Thoracic aorta (tissue), 2 donors: Measurements from ENCODE around the gene AP3M1. TPM values are rescaled to one million over a fixed set of nuclear protein-coding genes. Genes with fewer than 3 reads are reported as not detected.

Source experiments
- ATAC-seq: fragments of 150-250 bp; one replicate; pipeline ENCODE4 v1.8.0; 2017; ENCODE audit warnings: low read depth; ENCODE audit not compliant: insufficient number of reproducible peaks, low FRiP score
- DNase-seq: peaks from one replicate; pipeline ENCODE4 v3.0.0-alpha.2; 2020; ENCODE audit warnings: low spot score
- H3K27ac ChIP-seq, 2 donors: fragments of 200-600 bp; sonication (generic); 1 replicate in 1 of 2; 2 replicates in 1 of 2; pipeline ENCODE4 v1.5.1; 2016; ENCODE audit warnings: mild to moderate bottlenecking in 2 of 2, moderate library complexity in 2 of 2
- H3K27me3 ChIP-seq: fragments of 200-600 bp; sonication (generic); replicated peaks from 2 replicates; pipeline ENCODE4 v1.6.0; 2016; ENCODE audit warnings: mild to moderate bottlenecking; ENCODE audit not compliant: insufficient read depth
- H3K36me3 ChIP-seq: fragments of 200-600 bp; sonication (generic); one replicate; pipeline ENCODE4 v1.5.1; 2016
- H3K4me1 ChIP-seq, 2 donors: fragments of 200-600 bp; sonication (generic); 1 replicate in 1 of 2; 2 replicates in 1 of 2; pipeline versions ENCODE4 v1.5.1 to v1.6.0; 2016; ENCODE audit warnings: low read depth in 2 of 2, mild to moderate bottlenecking in 1 of 2; ENCODE audit not compliant: control insufficient read depth in 1 of 2
- H3K4me3 ChIP-seq: fragments of 200-600 bp; sonication (generic); 2 replicates; pipeline ENCODE4 v1.5.1; 2016; ENCODE audit warnings: mild to moderate bottlenecking
- H3K9me3 ChIP-seq: fragments of 200-600 bp; sonication (generic); 2 replicates; pipeline ENCODE4 v1.5.1; 2016
- CTCF ChIP-seq: fragments of 200-600 bp; sonication (generic); IDR thresholded peaks from one replicate; pipeline ENCODE4 v1.5.1; 2019; ENCODE audit warnings: antibody characterized with exemption
- total RNA-seq, 2 donors: library from RNA; depleted of rRNA; stranded (reverse); fragments of >200 nt; gene quantifications; one replicate each; pipeline versions ENCODE4 v1.1.0 to v1.2.3, GENCODE V29; 2016

Gene AP3M1
- 10 to 100 TPM; 22.7 to 29.3 TPM for total RNA-seq

- Histone ChIP-seq H3K27me3 (no peaks in the 10 kb centered on the region), H3K27ac (peak within 1 kb of the TSS; percentile 83 to 89), H3K4me3 (peak within 1 kb of the TSS; percentile 92), H3K4me1 (peaks cover 31 to 44% of the 10 kb centered on the region in 2 donors), H3K9me3 (no peaks in the 10 kb centered on the region), H3K36me3 (no peaks in the 10 kb centered on the region)
- ATAC-seq = peak; percentile 62
- TF ChIP-seq CTCF = no peak
- peak; percentile 55 for DNase-seq
Observed at GRCh38 chr10:74150204-74150989, at the start of gene AP3M1. AP3M1 (minus strand) TSS chr10:74150828; CDS start chr10:74138379, 12,449 bp downstream.

GRCh38 chr10:74199315-74199714 lies 48.7 kb upstream of the AP3M1 start:
- no peaks in the 10 kb centered on the region for H3K27me3 ChIP-seq
- no peak for TF ChIP-seq CTCF
- no peak overlapping the region for H3K4me3 ChIP-seq
- no peaks in the 10 kb centered on the region for H3K9me3 ChIP-seq
- ATAC-seq = no peak
- DNase-seq = no peak
- no peak overlapping the region for H3K27ac ChIP-seq
- H3K36me3 ChIP-seq = no peaks in the 10 kb centered on the region
- H3K4me1 ChIP-seq = peaks cover 0 to 7% of the 10 kb centered on the region in 2 donors

GRCh38 chr10:74194999-74195398 lies 44.4 kb upstream of the AP3M1 start:
- Histone ChIP-seq H3K4me1 (peaks cover 6 to 17% of the 10 kb centered on the region in 2 donors), H3K27me3 (no peaks in the 10 kb centered on the region), H3K4me3 (no peak overlapping the region), H3K27ac (no peak overlapping the region), H3K36me3 (no peaks in the 10 kb centered on the region), H3K9me3 (no peaks in the 10 kb centered on the region)
- DNase-seq (no peak), ATAC-seq (no peak)
- no peak for TF ChIP-seq CTCF

- Histone ChIP-seq H3K27me3 (no peaks in the 10 kb centered on the region), H3K4me3 (no peak overlapping the region), H3K9me3 (no peaks in the 10 kb centered on the region), H3K4me1 (peaks cover 9 to 22% of the 10 kb centered on the region in 2 donors), H3K36me3 (no peaks in the 10 kb centered on the region), H3K27ac (no peak overlapping the region)
- DNase-seq (no peak), ATAC-seq (no peak)
- no peak for TF ChIP-seq CTCF
Observed at GRCh38 chr10:74194545-74194944, 43.9 kb upstream of the AP3M1 start.

- peak overlapping the region; percentile 65 to 70 for H3K27ac ChIP-seq
- TF ChIP-seq CTCF = no peak
- H3K36me3 ChIP-seq = no peaks in the 10 kb centered on the region
- peak overlapping the region; percentile 46 for H3K4me3 ChIP-seq
- H3K9me3 ChIP-seq = no peaks in the 10 kb centered on the region
- peaks cover 10 to 25% of the 10 kb centered on the region in 2 donors for H3K4me1 ChIP-seq
- no peak for ATAC-seq
- no peak for DNase-seq
- H3K27me3 ChIP-seq = no peaks in the 10 kb centered on the region
Observed at GRCh38 chr10:74190494-74190893, 39.9 kb upstream of the AP3M1 start.
